CD4-positive, alpha-beta memory T cell (primary cell): ENCODE results near the gene HOXA2. TPM values are rescaled to one million over a fixed set of nuclear protein-coding genes. Genes with fewer than 3 reads are reported as not detected.

Experiments
- CTCF ChIA-PET: fragments of 350-600 bp; sonication (Branson Sonifier 250); formaldehyde crosslinking; loops from one replicate; lab custom pipeline; 2021; ENCODE audit warnings: inconsistent platforms; ENCODE audit not compliant: partially characterized antibody; lab: Charles Lee
- POLR2A ChIA-PET: fragments of 350-600 bp; sonication (Branson Sonifier 250); formaldehyde crosslinking; loops from one replicate; lab custom pipeline; 2021; ENCODE audit not compliant: partially characterized antibody; lab: Charles Lee
- DNase-seq, 5 donors: peaks; one replicate each; pipeline versions ENCODE4 v3.0.0 to v3.0.0-alpha.2; 2020 to 2022; ENCODE audit warnings: mixed read lengths in 1 of 5
- H3K27ac ChIP-seq: one replicate; pipeline ENCODE4 v1.7.0; 2013; ENCODE audit warnings: low read depth, low read length
- H3K27me3 ChIP-seq: 2 replicates; pipeline ENCODE4 v1.7.0; 2013; ENCODE audit warnings: mild to moderate bottlenecking, low read length, moderate library complexity; ENCODE audit not compliant: insufficient read depth
- H3K36me3 ChIP-seq: 2 replicates; pipeline ENCODE4 v1.7.0; 2013; ENCODE audit warnings: mild to moderate bottlenecking, low read length, moderate library complexity; ENCODE audit not compliant: insufficient read depth
- H3K4me1 ChIP-seq: 2 replicates; pipeline ENCODE4 v1.7.0; 2013; ENCODE audit warnings: mild to moderate bottlenecking, low read length, moderate library complexity; ENCODE audit not compliant: insufficient read depth
- H3K4me3 ChIP-seq, 2 donors: one replicate each; pipeline ENCODE4 v1.7.0; 2013; ENCODE audit warnings: low read length in 2 of 2, mild to moderate bottlenecking in 1 of 2
- H3K9me3 ChIP-seq, 2 donors: one replicate each; pipeline ENCODE4 v1.7.0; 2013; ENCODE audit warnings: low read length in 2 of 2, control low read depth in 1 of 2; ENCODE audit not compliant: control insufficient read depth in 1 of 2
- H3K27ac Mint-ChIP-seq, 7 donors: one replicate each; pipeline ENCODE4 v1.8.0; 2020 to 2021; ENCODE audit warnings: mixed read lengths in 7 of 7, mild to moderate bottlenecking in 6 of 7, inconsistent platforms in 3 of 7, moderate library complexity in 3 of 7
- H3K27me3 Mint-ChIP-seq, 2 donors: one replicate each; pipeline ENCODE4 v1.8.0; 2020 to 2021; ENCODE audit warnings: mixed read lengths in 2 of 2
- H3K36me3 Mint-ChIP-seq, 2 donors: one replicate each; pipeline ENCODE4 v1.8.0; 2020 to 2021; ENCODE audit warnings: mixed read lengths in 2 of 2, inconsistent platforms in 1 of 2, mild to moderate bottlenecking in 1 of 2
- H3K4me1 Mint-ChIP-seq, 4 donors: one replicate each; pipeline ENCODE4 v1.8.0; 2020 to 2021; ENCODE audit warnings: mixed read lengths in 4 of 4, mild to moderate bottlenecking in 1 of 4
- H3K4me3 Mint-ChIP-seq, 8 donors: one replicate each; pipeline ENCODE4 v1.8.0; 2020 to 2021; ENCODE audit warnings: mixed read lengths in 8 of 8, mild to moderate bottlenecking in 7 of 8, moderate library complexity in 6 of 8, inconsistent platforms in 3 of 8
- H3K9me3 Mint-ChIP-seq, 8 donors: one replicate each; pipeline ENCODE4 v1.8.0; 2020 to 2021; ENCODE audit warnings: mixed read lengths in 8 of 8, mild to moderate bottlenecking in 5 of 8, inconsistent platforms in 3 of 8, moderate library complexity in 1 of 8
- intact Hi-C: fragments of 100-400 bp; cut with micrococcal nuclease; formaldehyde crosslinking; loops from one replicate; pipeline ENCODE4 v1.15.1; 2023
- polyA plus RNA-seq, 2 donors: library from polyadenylated mRNA; unstranded; fragments of 300-500 nt; fragmentation: Illumina TruSeq; gene quantifications; one replicate each; pipeline ENCODE4 v1.2.3, GENCODE V29; 2021
- total RNA-seq, 2 experiments: library from RNA; stranded (reverse); gene quantifications; one replicate each; pipeline ENCODE4 v1.2.3, GENCODE V29; 2021

Gene HOXA2
- total and polyA plus RNA-seq, 4 experiments from 2014 or later = not detected

- no peaks in the 10 kb centered on the region for H3K36me3 ChIP-seq
- Mint-ChIP-seq H3K4me1 (no peaks in the 10 kb centered on the region), H3K4me3 (no peak overlapping the region), H3K27me3 (peaks cover 30 to 36% of the 10 kb centered on the region in 2 donors), H3K27ac (no peak overlapping the region), H3K9me3 (no peaks in the 10 kb centered on the region), H3K36me3 (no peaks in the 10 kb centered on the region)
- no peak overlapping the region for H3K4me3 ChIP-seq
- H3K27me3 ChIP-seq = peaks cover 9% of the 10 kb centered on the region
- intact Hi-C loops = no loop called here
- ChIA-PET POLR2A (no interaction called here), CTCF (interaction anchor here (2.8 kb wide), 1 partner anchor 11 kb away, joined by 17 read pairs; no protein-coding TSS in a partner anchor)
- no peak overlapping the region for H3K27ac ChIP-seq
- peak in 1 of 5 donors; percentile 36 for DNase-seq
- H3K4me1 ChIP-seq = no peaks in the 10 kb centered on the region
- H3K9me3 ChIP-seq = no peaks in the 10 kb centered on the region
Measured at GRCh38 chr7:27139334-27140125, 37.0 kb upstream of the HOXA2 start.

- H3K9me3 Mint-ChIP-seq = no peaks in the 10 kb centered on the region
Measured at GRCh38 chr7:27138985-27139333, 36.5 kb upstream of the HOXA2 start.

GRCh38 chr7:27138472-27138871, 36.0 kb upstream of the HOXA2 start:
- intact Hi-C loops = no loop called here
- ChIA-PET POLR2A (no interaction called here), CTCF (no interaction called here)
- H3K4me3 Mint-ChIP-seq = no peak overlapping the region
- H3K27me3 ChIP-seq = peaks cover 9% of the 10 kb centered on the region
- H3K27me3 Mint-ChIP-seq = peaks cover 36 to 45% of the 10 kb centered on the region in 2 donors
- H3K4me1 Mint-ChIP-seq = no peaks in the 10 kb centered on the region
- no peaks in the 10 kb centered on the region for H3K4me1 ChIP-seq
- no peak overlapping the region for H3K4me3 ChIP-seq
- H3K36me3 Mint-ChIP-seq = no peaks in the 10 kb centered on the region
- H3K27ac Mint-ChIP-seq = no peak overlapping the region
- H3K36me3 ChIP-seq = no peaks in the 10 kb centered on the region
- H3K9me3 ChIP-seq = no peaks in the 10 kb centered on the region
- DNase-seq = no peak
- H3K27ac ChIP-seq = no peak overlapping the region
- no peaks in the 10 kb centered on the region for H3K9me3 Mint-ChIP-seq

More at GRCh38 chr7:27138985-27139333, 36.5 kb upstream of the HOXA2 start:
- ChIA-PET CTCF (no interaction called here), POLR2A (no interaction called here)
- intact Hi-C loops = no loop called here
- H3K27ac ChIP-seq = no peak overlapping the region
- Mint-ChIP-seq H3K27ac (no peak overlapping the region), H3K27me3 (peaks cover 32 to 40% of the 10 kb centered on the region in 2 donors), H3K4me1 (no peaks in the 10 kb centered on the region), H3K4me3 (no peak overlapping the region), H3K36me3 (no peaks in the 10 kb centered on the region)
- H3K4me3 ChIP-seq = no peak overlapping the region
- no peaks in the 10 kb centered on the region for H3K36me3 ChIP-seq
- no peaks in the 10 kb centered on the region for H3K9me3 ChIP-seq
- DNase-seq = no peak
- H3K27me3 ChIP-seq = peaks cover 9% of the 10 kb centered on the region
- no peaks in the 10 kb centered on the region for H3K4me1 ChIP-seq

- Mint-ChIP-seq H3K4me3 (no peak overlapping the region), H3K4me1 (no peaks in the 10 kb centered on the region), H3K36me3 (no peaks in the 10 kb centered on the region), H3K27me3 (peaks cover 42 to 45% of the 10 kb centered on the region in 2 donors), H3K9me3 (no peaks in the 10 kb centered on the region), H3K27ac (no peak overlapping the region)
- Histone ChIP-seq H3K27ac (no peak overlapping the region), H3K9me3 (no peaks in the 10 kb centered on the region), H3K36me3 (no peaks in the 10 kb centered on the region), H3K4me3 (no peak overlapping the region), H3K27me3 (peaks cover 9% of the 10 kb centered on the region), H3K4me1 (no peaks in the 10 kb centered on the region)
- intact Hi-C loops = no loop called here
- ChIA-PET POLR2A (no interaction called here), CTCF (no interaction called here)
- DNase-seq = no peak
Measured at GRCh38 chr7:27137640-27138315, 35.3 kb upstream of the HOXA2 start.

GRCh38 chr7:27134392-27134791, 31.9 kb upstream of the HOXA2 start:
- Mint-ChIP-seq H3K9me3 (no peaks in the 10 kb centered on the region), H3K4me3 (no peak overlapping the region), H3K27ac (no peak overlapping the region), H3K27me3 (peaks cover 46 to 49% of the 10 kb centered on the region in 2 donors), H3K36me3 (no peaks in the 10 kb centered on the region), H3K4me1 (no peaks in the 10 kb centered on the region)
- CTCF ChIA-PET = no interaction called here
- intact Hi-C loops = no loop called here
- peaks cover 12% of the 10 kb centered on the region for H3K27me3 ChIP-seq
- no peak overlapping the region for H3K4me3 ChIP-seq
- peak in 1 of 5 donors; percentile 33 for DNase-seq
- H3K4me1 ChIP-seq = peaks cover 6% of the 10 kb centered on the region
- no peaks in the 10 kb centered on the region for H3K9me3 ChIP-seq
- no peak overlapping the region for H3K27ac ChIP-seq
- POLR2A ChIA-PET = no interaction called here
- H3K36me3 ChIP-seq = no peaks in the 10 kb centered on the region

GRCh38 chr7:27133409-27134231, 31.1 kb upstream of the HOXA2 start:
- peak overlapping the region in 1 of 7 donors; percentile 28 for H3K27ac Mint-ChIP-seq
- no peaks in the 10 kb centered on the region for H3K4me1 Mint-ChIP-seq
- H3K27me3 Mint-ChIP-seq = peaks cover 48 to 49% of the 10 kb centered on the region in 2 donors
- H3K9me3 Mint-ChIP-seq = no peaks in the 10 kb centered on the region
- H3K4me3 Mint-ChIP-seq = no peak overlapping the region
- Histone ChIP-seq H3K4me3 (no peak overlapping the region), H3K9me3 (no peaks in the 10 kb centered on the region), H3K4me1 (peaks cover 6% of the 10 kb centered on the region), H3K27ac (no peak overlapping the region), H3K27me3 (peaks cover 12% of the 10 kb centered on the region), H3K36me3 (no peaks in the 10 kb centered on the region)
- ChIA-PET POLR2A (no interaction called here), CTCF (no interaction called here)
- no peak for DNase-seq
- H3K36me3 Mint-ChIP-seq = no peaks in the 10 kb centered on the region
- intact Hi-C loops = no loop called here

- peaks cover 6% of the 10 kb centered on the region for H3K4me1 ChIP-seq
- Mint-ChIP-seq H3K9me3 (no peaks in the 10 kb centered on the region), H3K4me3 (no peak overlapping the region), H3K27me3 (peaks cover 42 to 49% of the 10 kb centered on the region in 2 donors), H3K27ac (no peak overlapping the region), H3K36me3 (no peaks in the 10 kb centered on the region), H3K4me1 (no peaks in the 10 kb centered on the region)
- no peak overlapping the region for H3K4me3 ChIP-seq
- no peaks in the 10 kb centered on the region for H3K36me3 ChIP-seq
- H3K27ac ChIP-seq = no peak overlapping the region
- no peaks in the 10 kb centered on the region for H3K9me3 ChIP-seq
- ChIA-PET CTCF (no interaction called here), POLR2A (no interaction called here)
- intact Hi-C loops = no loop called here
- peaks cover 12% of the 10 kb centered on the region for H3K27me3 ChIP-seq
- DNase-seq = no peak
Measured at GRCh38 chr7:27132978-27133377, 30.5 kb upstream of the HOXA2 start.
